ENCODE data around the gene AFG1L.

- TF ChIP-seq, protein P1, sequence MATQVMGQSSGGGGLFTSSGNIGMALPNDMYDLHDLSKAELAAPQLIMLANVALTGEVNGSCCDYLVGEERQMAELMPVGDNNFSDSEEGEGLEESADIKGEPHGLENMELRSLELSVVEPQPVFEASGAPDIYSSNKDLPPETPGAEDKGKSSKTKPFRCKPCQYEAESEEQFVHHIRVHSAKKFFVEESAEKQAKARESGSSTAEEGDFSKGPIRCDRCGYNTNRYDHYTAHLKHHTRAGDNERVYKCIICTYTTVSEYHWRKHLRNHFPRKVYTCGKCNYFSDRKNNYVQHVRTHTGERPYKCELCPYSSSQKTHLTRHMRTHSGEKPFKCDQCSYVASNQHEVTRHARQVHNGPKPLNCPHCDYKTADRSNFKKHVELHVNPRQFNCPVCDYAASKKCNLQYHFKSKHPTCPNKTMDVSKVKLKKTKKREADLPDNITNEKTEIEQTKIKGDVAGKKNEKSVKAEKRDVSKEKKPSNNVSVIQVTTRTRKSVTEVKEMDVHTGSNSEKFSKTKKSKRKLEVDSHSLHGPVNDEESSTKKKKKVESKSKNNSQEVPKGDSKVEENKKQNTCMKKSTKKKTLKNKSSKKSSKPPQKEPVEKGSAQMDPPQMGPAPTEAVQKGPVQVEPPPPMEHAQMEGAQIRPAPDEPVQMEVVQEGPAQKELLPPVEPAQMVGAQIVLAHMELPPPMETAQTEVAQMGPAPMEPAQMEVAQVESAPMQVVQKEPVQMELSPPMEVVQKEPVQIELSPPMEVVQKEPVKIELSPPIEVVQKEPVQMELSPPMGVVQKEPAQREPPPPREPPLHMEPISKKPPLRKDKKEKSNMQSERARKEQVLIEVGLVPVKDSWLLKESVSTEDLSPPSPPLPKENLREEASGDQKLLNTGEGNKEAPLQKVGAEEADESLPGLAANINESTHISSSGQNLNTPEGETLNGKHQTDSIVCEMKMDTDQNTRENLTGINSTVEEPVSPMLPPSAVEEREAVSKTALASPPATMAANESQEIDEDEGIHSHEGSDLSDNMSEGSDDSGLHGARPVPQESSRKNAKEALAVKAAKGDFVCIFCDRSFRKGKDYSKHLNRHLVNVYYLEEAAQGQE (IDR thresholded peaks at IDR 0.05; ENCODE audit: insufficient read depth in 1 of 2, low read depth in 2 of 2, low read length in 2 of 2): no peak
- TF ChIP-seq TAF1 (IDR thresholded peaks at IDR 0.05; ENCODE audit: borderline replicate concordance, insufficient read depth, low read length) (no peak), POLR2AphosphoS5 (IDR thresholded peaks at IDR 0.05; ENCODE audit: low read depth, low read length) (no peak)
Measured at GRCh38 chr6:108549741-108550140, 254.9 kb downstream of the AFG1L start.

Measured in PFSK-1 (cell line).